Mesenchymal stem cell (in vitro differentiated cells and primary cell): Measurements from ENCODE around the gene STX3.

Source experiments
- DNase-seq: peaks from one replicate; pipeline ENCODE4 v3.0.0-alpha.2; 2013
- H2AFZ ChIP-seq: one replicate; pipeline ENCODE4 v1.6.1; 2013; ENCODE audit warnings: low read depth, mild to moderate bottlenecking, control low read depth, inconsistent platforms, low read length, moderate library complexity
- H2AK5ac ChIP-seq: 2 replicates; pipeline ENCODE4 v1.6.1; 2013; ENCODE audit warnings: low read length, moderate library complexity, mild to moderate bottlenecking, inconsistent platforms; ENCODE audit not compliant: severe bottlenecking
- H2BK120ac ChIP-seq: one replicate; pipeline ENCODE4 v1.6.1; 2013; ENCODE audit warnings: low read depth, mild to moderate bottlenecking, inconsistent platforms, low read length, moderate library complexity
- H2BK12ac ChIP-seq, 2 experiments: one replicate each; pipeline ENCODE4 v1.6.1; 2013; ENCODE audit warnings: inconsistent platforms in 2 of 2, low read length in 2 of 2, mild to moderate bottlenecking in 2 of 2, moderate library complexity in 2 of 2, control low read depth in 1 of 2
- H2BK15ac ChIP-seq: one replicate; pipeline ENCODE4 v1.6.1; 2013; ENCODE audit warnings: mild to moderate bottlenecking, low read depth, inconsistent platforms; ENCODE audit not compliant: poor library complexity, severe bottlenecking
- H2BK5ac ChIP-seq: 2 replicates; pipeline ENCODE4 v1.6.1; 2013; ENCODE audit warnings: low read depth, mild to moderate bottlenecking, low read length, control low read depth, inconsistent platforms; ENCODE audit not compliant: poor library complexity, severe bottlenecking
- H3K14ac ChIP-seq, 2 experiments: one replicate each; pipeline ENCODE4 v1.6.1; 2013; ENCODE audit warnings: inconsistent platforms in 2 of 2, low read length in 2 of 2, control low read depth in 1 of 2, mild to moderate bottlenecking in 1 of 2, moderate library complexity in 1 of 2
- H3K18ac ChIP-seq, 2 experiments: one replicate each; pipeline ENCODE4 v1.6.1; 2013; ENCODE audit warnings: inconsistent platforms in 2 of 2, low read length in 2 of 2, control low read depth in 1 of 2, low read depth in 1 of 2, mild to moderate bottlenecking in 1 of 2
- H3K23ac ChIP-seq, 2 experiments: one replicate each; pipeline ENCODE4 v1.6.1; 2013; ENCODE audit warnings: inconsistent platforms in 2 of 2, low read length in 2 of 2, mild to moderate bottlenecking in 2 of 2, moderate library complexity in 2 of 2, control low read depth in 1 of 2
- H3K27ac ChIP-seq: 2 replicates; pipeline ENCODE4 v1.5.1; 2013; ENCODE audit warnings: mild to moderate bottlenecking, moderate library complexity, low read length, control low read depth, inconsistent platforms; ENCODE audit not compliant: poor library complexity, severe bottlenecking
- H3K27me3 ChIP-seq, 2 experiments: 2 replicates each; pipeline versions ENCODE4 v1.6.1 to v1.7.0; 2013; ENCODE audit warnings: low read length in 2 of 2, mild to moderate bottlenecking in 2 of 2, moderate library complexity in 2 of 2, control low read depth in 1 of 2, inconsistent platforms in 1 of 2; ENCODE audit not compliant: control insufficient read depth in 1 of 2, insufficient read depth in 1 of 2
- H3K36me3 ChIP-seq, 2 experiments: 2 replicates each; pipeline versions ENCODE4 v1.6.1 to v1.7.0; 2013; ENCODE audit warnings: low read length in 2 of 2, control low read depth in 1 of 2, inconsistent platforms in 1 of 2, low read depth in 1 of 2, mild to moderate bottlenecking in 1 of 2; ENCODE audit not compliant: insufficient read depth in 2 of 2, control insufficient read depth in 1 of 2
- H3K4ac ChIP-seq, 2 experiments: one replicate each; pipeline ENCODE4 v1.6.1; 2013; ENCODE audit warnings: inconsistent platforms in 2 of 2, low read length in 2 of 2, mild to moderate bottlenecking in 2 of 2, moderate library complexity in 2 of 2, control low read depth in 1 of 2, low read depth in 1 of 2
- H3K4me1 ChIP-seq: 2 replicates; pipeline ENCODE4 v1.6.1; 2013; ENCODE audit warnings: low read depth, low read length, control low read depth; ENCODE audit not compliant: control insufficient read depth, insufficient read depth
- H3K4me2 ChIP-seq: 2 replicates; pipeline ENCODE4 v1.6.1; 2013; ENCODE audit warnings: low read length, mild to moderate bottlenecking, inconsistent platforms; ENCODE audit not compliant: poor library complexity, severe bottlenecking
- H3K4me3 ChIP-seq, 2 experiments: 2 replicates each; pipeline versions ENCODE4 v1.5.1 to v1.7.0; 2013; ENCODE audit warnings: low read length in 2 of 2, mild to moderate bottlenecking in 2 of 2, control low read depth in 1 of 2, low read depth in 1 of 2; ENCODE audit not compliant: insufficient read depth in 1 of 2
- H3K79me1 ChIP-seq: replicated peaks from 2 replicates; pipeline ENCODE4 v1.6.1; 2013; ENCODE audit warnings: mild to moderate bottlenecking, control low read depth, low read length, inconsistent platforms; ENCODE audit not compliant: poor library complexity, severe bottlenecking
- H3K9ac ChIP-seq: 2 replicates; pipeline ENCODE4 v1.7.0; 2013; ENCODE audit warnings: mild to moderate bottlenecking, low read length, moderate library complexity
- H3K9me3 ChIP-seq: 2 replicates; pipeline ENCODE4 v1.7.0; 2013; ENCODE audit warnings: mild to moderate bottlenecking, low read length; ENCODE audit not compliant: control insufficient read depth
- H4K8ac ChIP-seq: one replicate; pipeline ENCODE4 v1.6.1; 2013; ENCODE audit warnings: inconsistent platforms, mild to moderate bottlenecking, low read length, moderate library complexity
- H4K91ac ChIP-seq: one replicate; pipeline ENCODE4 v1.6.1; 2013; ENCODE audit warnings: mild to moderate bottlenecking, low read length, inconsistent platforms
- WGBS: methylation state at CpG from one replicate; pipeline ENCODE4 v1.1.7; 2013; ENCODE audit warnings: mixed read lengths; 5-methylcytosine and 5-hydroxymethylcytosine counted together

The STX3 gene

DNA sequence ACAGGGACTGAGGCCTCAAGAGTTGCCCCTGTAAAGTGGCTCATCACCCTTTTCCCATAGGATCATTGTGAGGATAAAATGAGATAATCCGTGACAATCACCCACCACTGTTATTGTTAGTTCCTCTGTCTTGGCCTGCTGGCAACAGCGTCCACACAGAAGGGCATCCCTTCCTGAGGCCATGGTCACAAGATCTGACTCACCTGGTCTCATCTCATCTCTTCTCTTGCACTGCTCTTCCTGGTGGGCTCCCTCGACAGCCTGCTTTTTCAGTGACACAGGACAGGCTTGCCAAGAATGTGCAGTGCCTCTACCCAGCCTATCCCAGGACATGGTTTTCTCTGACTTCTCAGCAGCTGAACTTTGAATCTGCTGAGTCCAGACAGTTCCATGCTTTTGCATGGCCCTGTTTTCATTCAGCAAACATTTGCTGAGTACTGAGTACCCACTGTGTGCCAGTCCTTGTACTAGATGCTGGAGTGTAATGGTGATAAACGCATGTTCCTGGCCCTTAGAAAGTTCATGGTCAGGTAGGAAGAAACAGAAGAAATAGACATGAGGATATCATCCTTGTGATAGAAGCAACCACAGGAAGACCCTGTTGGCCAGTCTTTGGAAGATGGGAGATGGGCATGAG lies 3.3 kb downstream of the STX3 start:
- Histone ChIP-seq H3K9me3 (no peaks in the 10 kb centered on the region), H3K9ac (no peak overlapping the region), H4K8ac (no peak overlapping the region), H3K36me3 (peaks cover 6 to 31% of the 10 kb centered on the region in 2 experiments), H3K4ac (no peak overlapping the region), H2BK12ac (no peak overlapping the region), H2AFZ (no peak overlapping the region), H3K18ac (no peak overlapping the region), H3K14ac (no peak overlapping the region), H2BK120ac (no peak overlapping the region), H3K27ac (no peak overlapping the region), H3K4me3 (no peak overlapping the region), H2AK5ac (no peak overlapping the region), H3K79me1 (peaks cover 4% of the 10 kb centered on the region), H4K91ac (no peak overlapping the region), H3K23ac (no peak overlapping the region), H3K27me3 (no peaks in the 10 kb centered on the region), H2BK5ac (no peak overlapping the region), H3K4me1 (peaks cover 22% of the 10 kb centered on the region), H3K4me2 (no peak overlapping the region), H2BK15ac (no peak overlapping the region)
- 96% methylated on average over 4 of the region's 4 CpGs for WGBS
- no peak for DNase-seq

DNA sequence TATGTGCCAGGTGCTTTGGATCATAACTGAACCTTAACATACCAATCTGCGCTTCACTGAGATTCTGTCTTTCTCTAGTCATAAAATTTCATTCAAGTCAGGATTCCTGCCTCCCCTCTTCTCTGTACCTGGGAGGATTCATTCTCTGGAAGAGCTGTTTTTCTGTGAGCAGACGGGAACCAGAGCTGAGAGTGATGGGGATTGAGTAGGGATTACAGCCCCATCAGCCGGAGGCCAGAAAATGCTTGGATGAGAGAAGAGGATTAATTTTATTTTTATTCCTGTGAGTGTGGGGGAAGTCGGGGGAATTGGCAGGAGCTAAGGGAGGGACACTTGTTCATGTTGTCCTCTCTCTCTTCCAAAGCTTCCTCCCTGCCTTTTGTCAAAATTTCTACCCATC lies 4.7 kb downstream of the STX3 start:
- Histone ChIP-seq H3K4me3 (no peak overlapping the region), H2BK5ac (no peak overlapping the region), H3K4me1 (peaks cover 22% of the 10 kb centered on the region), H3K27ac (no peak overlapping the region), H3K14ac (no peak overlapping the region), H2AFZ (no peak overlapping the region), H3K27me3 (no peaks in the 10 kb centered on the region), H2BK15ac (no peak overlapping the region), H4K8ac (no peak overlapping the region), H3K18ac (no peak overlapping the region), H3K36me3 (peaks cover 6 to 31% of the 10 kb centered on the region in 2 experiments), H3K23ac (no peak overlapping the region), H3K9ac (no peak overlapping the region), H3K4me2 (no peak overlapping the region), H2BK120ac (no peak overlapping the region), H4K91ac (no peak overlapping the region), H3K79me1 (peaks cover 4% of the 10 kb centered on the region), H2AK5ac (no peak overlapping the region), H3K4ac (no peak overlapping the region), H3K9me3 (no peaks in the 10 kb centered on the region), H2BK12ac (no peak overlapping the region)
- WGBS: 100% methylated on average over 2 of the region's 4 CpGs
- DNase-seq: no peak

GRCh38 chr11:59760771-59761170 lies 5.6 kb downstream of the STX3 start:
- H3K4me2 ChIP-seq: peak overlapping the region; percentile 30
- H3K4me3 ChIP-seq: no peak overlapping the region
- no peak overlapping the region for H3K23ac ChIP-seq
- no peak overlapping the region for H2AFZ ChIP-seq
- H4K91ac ChIP-seq: no peak overlapping the region
- no peak overlapping the region for H2BK120ac ChIP-seq
- no peak overlapping the region for H3K18ac ChIP-seq
- peaks cover 6 to 31% of the 10 kb centered on the region in 2 experiments for H3K36me3 ChIP-seq
- H4K8ac ChIP-seq: no peak overlapping the region
- H3K14ac ChIP-seq: no peak overlapping the region
- no peak overlapping the region for H3K27ac ChIP-seq
- no peak overlapping the region for H3K4ac ChIP-seq
- no peak overlapping the region for H2BK5ac ChIP-seq
- H3K79me1 ChIP-seq: peaks cover 4% of the 10 kb centered on the region
- H3K9me3 ChIP-seq: no peaks in the 10 kb centered on the region
- no peaks in the 10 kb centered on the region for H3K27me3 ChIP-seq
- 100% methylated on average over 4 of the region's 4 CpGs for WGBS
- DNase-seq: no peak
- H3K4me1 ChIP-seq: peaks cover 22% of the 10 kb centered on the region
- H3K9ac ChIP-seq: no peak overlapping the region
- no peak overlapping the region for H2BK15ac ChIP-seq
- H2AK5ac ChIP-seq: no peak overlapping the region
- no peak overlapping the region for H2BK12ac ChIP-seq

DNA sequence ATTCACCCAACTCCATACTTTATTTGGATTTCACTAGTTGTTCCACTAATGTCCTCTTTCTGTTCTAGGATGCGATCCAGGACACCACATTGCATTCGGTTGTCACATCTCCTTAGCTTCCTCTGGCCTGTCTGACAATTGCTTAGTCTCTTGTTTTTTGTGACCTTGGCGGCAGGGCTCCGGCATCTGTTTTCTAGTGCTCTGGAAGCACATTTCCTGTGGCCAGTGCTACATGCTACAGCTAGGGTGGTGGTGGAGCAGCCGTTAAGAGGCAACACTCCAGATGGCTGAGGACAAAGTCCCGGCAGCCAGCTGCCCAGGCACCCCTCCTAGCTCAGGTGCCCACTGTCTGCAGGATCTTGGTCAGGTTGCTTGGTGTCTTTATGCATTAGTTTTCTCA lies 6.8 kb downstream of the STX3 start:
- Histone ChIP-seq H2BK15ac (no peak overlapping the region), H3K36me3 (peaks cover 6 to 31% of the 10 kb centered on the region in 2 experiments)
- WGBS: 55% methylated on average over 6 of the region's 6 CpGs

More for the DNA sequence above, 6.8 kb downstream of the STX3 start:
- H3K4ac ChIP-seq: no peak overlapping the region
- H2BK5ac ChIP-seq: no peak overlapping the region
- H2AK5ac ChIP-seq: no peak overlapping the region
- peaks cover 22% of the 10 kb centered on the region for H3K4me1 ChIP-seq
- H3K23ac ChIP-seq: no peak overlapping the region
- no peak overlapping the region for H2BK12ac ChIP-seq
- H3K4me3 ChIP-seq: no peak overlapping the region
- peaks cover 8% of the 10 kb centered on the region for H3K79me1 ChIP-seq
- peak; percentile 22 for DNase-seq
- no peak overlapping the region for H2BK120ac ChIP-seq
- no peaks in the 10 kb centered on the region for H3K9me3 ChIP-seq
- no peak overlapping the region for H3K4me2 ChIP-seq
- no peak overlapping the region for H2AFZ ChIP-seq
- H3K18ac ChIP-seq: no peak overlapping the region
- no peak overlapping the region for H4K8ac ChIP-seq
- H4K91ac ChIP-seq: no peak overlapping the region
- H3K27me3 ChIP-seq: no peaks in the 10 kb centered on the region
- no peak overlapping the region for H3K27ac ChIP-seq
- no peak overlapping the region for H3K14ac ChIP-seq
- no peak overlapping the region for H3K9ac ChIP-seq
